AG04449 (cell line): Measurements from ENCODE around the gene MYO15A.

Experiments used
- CTCF ChIA-PET: fragments of 350-600 bp; formaldehyde crosslinking; extraction: SDS; loops from one replicate; lab custom pipeline; 2021; ENCODE audit warnings: antibody characterized with exemption; lab: Yijun Ruan, JAX
- POLR2A ChIA-PET: fragments of 400-600, 350-600 bp; formaldehyde crosslinking; extraction: SDS; loops from one replicate; lab custom pipeline; 2020; ENCODE audit warnings: antibody characterized with exemption, inconsistent platforms; lab: Yijun Ruan, JAX
- DNase-seq: peaks from one replicate; pipeline ENCODE4 v3.0.0-alpha.2; 2010; ENCODE audit warnings: low read depth, low spot score
- H3K4me3 ChIP-seq: 2 replicates; pipeline ENCODE4 v1.5.1; 2011; ENCODE audit warnings: low read depth, mild to moderate bottlenecking, control low read depth, low read length
- TF ChIP-seq, protein P1 (sequence below): IDR thresholded peaks from one replicate; pipeline ENCODE4 v1.5.1; 2011; ENCODE audit warnings: mild to moderate bottlenecking, moderate library complexity, low read length, control low read depth, inconsistent platforms; ENCODE audit not compliant: insufficient read depth; ENCODE audit errors: missing control alignments

Gene MYO15A

GRCh38 chr17:18187821-18188761 lies 79.5 kb downstream of the MYO15A start:
- TF ChIP-seq, protein P1, sequence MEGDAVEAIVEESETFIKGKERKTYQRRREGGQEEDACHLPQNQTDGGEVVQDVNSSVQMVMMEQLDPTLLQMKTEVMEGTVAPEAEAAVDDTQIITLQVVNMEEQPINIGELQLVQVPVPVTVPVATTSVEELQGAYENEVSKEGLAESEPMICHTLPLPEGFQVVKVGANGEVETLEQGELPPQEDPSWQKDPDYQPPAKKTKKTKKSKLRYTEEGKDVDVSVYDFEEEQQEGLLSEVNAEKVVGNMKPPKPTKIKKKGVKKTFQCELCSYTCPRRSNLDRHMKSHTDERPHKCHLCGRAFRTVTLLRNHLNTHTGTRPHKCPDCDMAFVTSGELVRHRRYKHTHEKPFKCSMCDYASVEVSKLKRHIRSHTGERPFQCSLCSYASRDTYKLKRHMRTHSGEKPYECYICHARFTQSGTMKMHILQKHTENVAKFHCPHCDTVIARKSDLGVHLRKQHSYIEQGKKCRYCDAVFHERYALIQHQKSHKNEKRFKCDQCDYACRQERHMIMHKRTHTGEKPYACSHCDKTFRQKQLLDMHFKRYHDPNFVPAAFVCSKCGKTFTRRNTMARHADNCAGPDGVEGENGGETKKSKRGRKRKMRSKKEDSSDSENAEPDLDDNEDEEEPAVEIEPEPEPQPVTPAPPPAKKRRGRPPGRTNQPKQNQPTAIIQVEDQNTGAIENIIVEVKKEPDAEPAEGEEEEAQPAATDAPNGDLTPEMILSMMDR: no peak
- DNase-seq: no peak
- ChIA-PET CTCF (interaction anchor here (1.0 to 1.8 kb wide), 6 partner anchors 23 to 50 kb away, joined by 3 to 5 read pairs (median 4); no protein-coding TSS in a partner anchor), POLR2A (interaction anchor here (1.1 kb wide), 1 partner anchor 10 kb away, joined by 8 read pairs; no protein-coding TSS in a partner anchor)
- peak overlapping the region; percentile 89 for H3K4me3 ChIP-seq

DNA sequence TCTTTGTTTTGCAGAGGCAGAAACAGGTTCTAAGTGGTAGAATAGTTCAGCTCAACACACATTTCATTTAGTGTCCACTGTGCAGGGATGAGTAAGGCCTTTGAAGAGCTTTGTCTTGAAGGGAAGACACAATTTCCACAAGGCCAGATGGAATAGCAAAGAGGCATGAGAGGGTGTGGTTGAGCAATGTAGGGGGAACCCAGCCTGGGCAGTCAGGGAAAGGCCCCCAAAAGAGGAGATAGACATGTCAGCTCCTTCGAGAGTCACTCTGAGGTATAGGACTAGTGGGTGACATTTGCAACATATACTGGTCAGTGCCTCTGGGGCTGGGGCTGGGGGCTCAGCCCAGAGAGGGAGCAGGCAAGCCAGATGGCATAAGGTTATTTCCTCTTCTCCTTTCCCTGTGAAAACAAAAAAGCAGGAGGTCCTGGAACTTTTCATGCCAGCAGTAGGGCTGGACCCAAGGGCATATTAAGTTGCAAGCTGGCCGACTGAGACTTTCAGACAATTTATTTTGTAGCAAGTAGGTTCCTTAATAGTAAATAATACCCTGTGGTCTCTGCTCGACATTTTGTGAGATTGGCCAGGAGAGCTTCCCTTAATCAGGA lies 82.2 kb downstream of the MYO15A start:
- no peak for DNase-seq
- ChIA-PET POLR2A (no interaction called here), CTCF (interaction anchor here (1.2 to 2.0 kb wide), 4 partner anchors 8 to 27 kb away, joined by 3 to 5 read pairs (median 4); no protein-coding TSS in a partner anchor)
- no peak overlapping the region for H3K4me3 ChIP-seq
- TF ChIP-seq, protein P1: no peak

GRCh38 chr17:18191236-18191667 lies 82.7 kb downstream of the MYO15A start:
- POLR2A ChIA-PET: no interaction called here
- CTCF ChIA-PET: interaction anchor here (1.2 to 2.0 kb wide), 5 partner anchors 8 to 26 kb away, joined by 3 to 5 read pairs (median 4); no protein-coding TSS in a partner anchor
- DNase-seq: no peak
- TF ChIP-seq, protein P1: no peak
- H3K4me3 ChIP-seq: no peak overlapping the region

- TF ChIP-seq, protein P1: no peak
- ChIA-PET CTCF (interaction anchor here (0.8 to 2.0 kb wide), 6 partner anchors 12 to 44 kb away, joined by 3 to 6 read pairs (median 4); no protein-coding TSS in a partner anchor), POLR2A (no interaction called here)
- DNase-seq: no peak
- no peak overlapping the region for H3K4me3 ChIP-seq
Measured at GRCh38 chr17:18191967-18192366, 83.4 kb downstream of the MYO15A start.

DNA sequence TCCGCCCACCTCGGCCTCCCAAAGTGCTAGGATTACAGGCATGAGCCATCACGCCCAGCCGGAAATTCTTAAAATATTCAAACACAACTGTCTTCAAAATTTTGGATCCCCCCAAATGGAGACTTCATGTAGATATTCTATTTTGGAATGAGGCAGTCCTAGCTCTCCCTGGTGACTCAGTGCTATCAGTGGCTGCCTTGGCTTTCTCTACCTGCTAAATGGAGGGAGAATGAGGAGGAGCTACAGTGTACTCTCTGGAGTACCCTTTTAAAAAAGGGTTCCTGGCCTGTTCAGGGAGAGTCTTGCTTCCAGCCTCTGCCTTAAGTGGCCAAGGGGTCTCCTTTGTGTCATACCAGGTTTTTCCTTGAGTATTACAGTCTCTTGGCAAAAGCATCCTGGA lies 85.8 kb downstream of the MYO15A start:
- POLR2A ChIA-PET: no interaction called here
- CTCF ChIA-PET: interaction anchor here (0.8 to 1.5 kb wide), 4 partner anchors 8 to 23 kb away, joined by 3 to 6 read pairs (median 5); partner anchors contain the start of gene ALKBH5
- no peak overlapping the region for H3K4me3 ChIP-seq
- no peak for DNase-seq
- TF ChIP-seq, protein P1: no peak

GRCh38 chr17:18194804-18195203 lies 86.2 kb downstream of the MYO15A start:
- H3K4me3 ChIP-seq: no peak overlapping the region
- TF ChIP-seq, protein P1: no peak
- CTCF ChIA-PET: interaction anchor here (1.5 kb wide), 1 partner anchor 23 kb away, joined by 3 read pairs; no protein-coding TSS in a partner anchor
- DNase-seq: no peak
- POLR2A ChIA-PET: no interaction called here
